Activated CD8-positive, alpha-beta memory T cell treated with anti-CD3 and anti-CD28 coated beads, Interleukin-2, amount 10 ng/mL, durations not matched to agents 7 days and 5 days (primary cell): ENCODE data around the gene KATNAL1. TPM values are rescaled to one million over a fixed set of nuclear protein-coding genes. Genes with fewer than 3 reads are reported as not detected.

Source experiments
- ATAC-seq: fragments of 150-1000 bp; cut with Tn5 transposase; one replicate; pipeline ENCODE4 v1.10.0; 2021; ENCODE audit warnings: moderate library complexity
- CTCF ChIA-PET: fragments of 350-600 bp; sonication (Branson Sonifier 250); formaldehyde crosslinking; loops from one replicate; lab custom pipeline; 2021; ENCODE audit warnings: antibody characterized with exemption; lab: Charles Lee
- DNase-seq: peaks from one replicate; pipeline ENCODE4 v3.0.0-alpha.2; 2020
- H3K27ac Mint-ChIP-seq: one replicate; pipeline ENCODE4 v1.8.0; 2021; ENCODE audit warnings: mild to moderate bottlenecking, mixed read lengths
- H3K27me3 Mint-ChIP-seq: one replicate; pipeline ENCODE4 v1.8.0; 2021; ENCODE audit warnings: mixed read lengths
- H3K36me3 Mint-ChIP-seq: one replicate; pipeline ENCODE4 v1.8.0; 2021; ENCODE audit warnings: mild to moderate bottlenecking, mixed read lengths
- H3K4me1 Mint-ChIP-seq: one replicate; pipeline ENCODE4 v1.8.0; 2021; ENCODE audit warnings: mixed read lengths
- H3K4me3 Mint-ChIP-seq: one replicate; pipeline ENCODE4 v1.8.0; 2021; ENCODE audit warnings: mild to moderate bottlenecking, moderate library complexity, mixed read lengths
- H3K9me3 Mint-ChIP-seq: one replicate; pipeline ENCODE4 v1.8.0; 2022; ENCODE audit warnings: low read depth, mixed read lengths
- total RNA-seq, 2 experiments: library from RNA; stranded (reverse); gene quantifications; one replicate each; pipeline ENCODE4 v1.2.3, GENCODE V29; 2021

KATNAL1 gene
- total RNA-seq, 2 experiments from 2014 or later = 24.6 to 38.2 TPM

DNA sequence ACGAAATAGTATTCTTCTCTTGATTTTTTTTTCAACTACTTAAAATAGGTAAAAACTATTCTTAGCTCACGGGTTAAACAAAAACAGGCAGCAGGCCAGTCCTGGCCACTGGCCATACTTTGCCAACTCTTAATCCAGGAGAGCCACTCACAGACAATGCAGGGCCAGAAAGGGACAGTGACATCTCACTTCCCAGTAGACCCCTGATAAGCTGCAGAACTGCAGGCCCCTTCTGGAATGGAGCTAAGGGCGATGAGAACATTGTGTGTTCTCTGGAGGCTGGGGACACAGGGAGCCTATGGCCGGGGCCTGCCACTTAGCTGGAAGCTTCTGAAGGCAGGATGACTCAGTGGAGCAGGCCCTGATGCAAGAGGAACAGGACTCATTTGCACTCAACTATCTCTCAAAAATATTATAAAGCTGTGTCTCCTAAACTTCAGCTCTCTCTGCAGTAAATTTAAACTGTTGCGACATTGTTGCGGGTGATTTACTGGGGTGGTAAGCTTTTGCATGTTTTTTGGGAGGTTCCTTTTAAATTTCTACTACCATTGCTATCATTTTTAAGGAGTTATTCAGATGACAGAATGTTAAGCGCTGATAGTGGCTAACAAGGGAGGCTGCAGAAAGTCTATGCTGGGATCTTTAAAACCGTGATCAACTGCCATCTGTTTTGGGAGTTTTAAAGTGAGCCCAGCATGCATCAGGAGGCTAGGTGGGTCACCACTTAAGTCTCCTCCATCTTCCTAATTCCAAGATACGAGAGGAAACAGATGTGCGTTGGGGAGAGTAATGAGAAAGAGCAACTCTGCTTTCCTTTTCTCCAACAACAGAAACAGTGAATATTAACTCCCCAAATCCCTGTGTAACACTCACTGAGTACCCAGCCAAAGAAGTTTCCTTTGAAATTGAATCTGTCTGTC is 33.2 kb upstream of the KATNAL1 start:
- no peak overlapping the region for H3K27ac Mint-ChIP-seq

DNA sequence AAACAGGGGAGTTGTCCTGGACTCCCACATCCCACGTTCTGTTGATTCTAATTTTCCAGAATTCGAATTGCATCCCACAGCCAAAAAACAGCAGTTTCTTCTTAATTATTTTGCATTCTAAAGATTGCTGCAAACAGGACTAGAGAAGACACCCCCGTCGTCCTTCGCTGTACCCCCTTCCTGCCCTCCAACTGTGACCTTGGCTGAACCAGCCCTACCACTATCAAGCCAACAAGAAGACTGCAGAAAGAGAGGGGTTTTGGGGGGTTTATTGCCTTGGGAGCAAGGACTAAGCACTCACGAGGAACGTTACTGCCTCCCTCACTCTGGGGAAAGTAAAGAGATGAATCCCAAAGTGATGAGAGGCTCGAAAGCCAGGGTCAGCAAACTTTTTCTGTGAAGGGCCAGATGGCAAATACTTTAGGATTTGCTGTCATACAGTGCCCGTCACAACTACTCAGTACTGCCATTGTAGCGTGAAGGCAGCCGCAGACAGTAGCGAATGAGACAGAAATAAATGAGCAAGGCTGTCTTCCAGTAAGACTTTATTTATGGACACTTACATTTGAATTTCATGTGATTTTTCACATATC is 32.5 kb upstream of the KATNAL1 start:
- no peak for ATAC-seq
- no peak for DNase-seq
- Mint-ChIP-seq H3K27me3 (no peaks in the 10 kb centered on the region), H3K36me3 (peaks cover 13% of the 10 kb centered on the region), H3K9me3 (no peaks in the 10 kb centered on the region), H3K4me3 (no peak overlapping the region), H3K27ac (no peak overlapping the region), H3K4me1 (peaks cover 4% of the 10 kb centered on the region)
- CTCF ChIA-PET = interaction anchor here (0.7 to 0.9 kb wide), 2 partner anchors 13 to 207 kb away, joined by 3 read pairs; no protein-coding TSS in a partner anchor

More for the DNA sequence above, 33.2 kb upstream of the KATNAL1 start:
- Mint-ChIP-seq H3K36me3 (peaks cover 19% of the 10 kb centered on the region), H3K27me3 (no peaks in the 10 kb centered on the region), H3K4me3 (no peak overlapping the region), H3K4me1 (peaks cover 12% of the 10 kb centered on the region), H3K9me3 (no peaks in the 10 kb centered on the region)
- CTCF ChIA-PET = interaction anchor here (0.7 to 1.5 kb wide), 4 partner anchors 13 to 208 kb away, joined by 3 to 4 read pairs (median 3); no protein-coding TSS in a partner anchor
- ATAC-seq (no peak), DNase-seq (no peak)

DNA sequence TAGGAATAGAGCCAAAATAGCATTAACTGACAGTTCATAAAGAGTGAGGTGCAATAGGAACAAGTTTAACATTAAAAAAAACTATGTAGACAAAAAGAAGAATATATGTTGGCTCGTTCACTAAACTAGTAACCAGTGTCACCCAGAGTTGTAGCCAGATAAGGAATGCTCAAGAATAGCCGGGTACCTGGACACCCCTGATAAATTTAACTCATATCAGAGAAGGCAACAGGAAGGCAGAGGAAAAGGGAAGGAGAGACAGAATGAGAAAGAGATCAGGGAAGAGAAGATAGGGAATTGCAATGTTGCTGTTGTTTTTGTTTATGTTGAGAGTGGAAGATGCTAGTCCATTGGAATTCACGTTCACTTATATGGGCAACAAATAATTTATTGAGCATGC is 31.6 kb upstream of the KATNAL1 start:
- DNase-seq (no peak), ATAC-seq (no peak)
- no peaks in the 10 kb centered on the region for H3K9me3 Mint-ChIP-seq
- H3K4me3 Mint-ChIP-seq = no peak overlapping the region
- H3K27me3 Mint-ChIP-seq = no peaks in the 10 kb centered on the region
- peaks cover 13% of the 10 kb centered on the region for H3K36me3 Mint-ChIP-seq
- no peak overlapping the region for H3K27ac Mint-ChIP-seq
- peaks cover 4% of the 10 kb centered on the region for H3K4me1 Mint-ChIP-seq
- CTCF ChIA-PET = no interaction called here

DNA sequence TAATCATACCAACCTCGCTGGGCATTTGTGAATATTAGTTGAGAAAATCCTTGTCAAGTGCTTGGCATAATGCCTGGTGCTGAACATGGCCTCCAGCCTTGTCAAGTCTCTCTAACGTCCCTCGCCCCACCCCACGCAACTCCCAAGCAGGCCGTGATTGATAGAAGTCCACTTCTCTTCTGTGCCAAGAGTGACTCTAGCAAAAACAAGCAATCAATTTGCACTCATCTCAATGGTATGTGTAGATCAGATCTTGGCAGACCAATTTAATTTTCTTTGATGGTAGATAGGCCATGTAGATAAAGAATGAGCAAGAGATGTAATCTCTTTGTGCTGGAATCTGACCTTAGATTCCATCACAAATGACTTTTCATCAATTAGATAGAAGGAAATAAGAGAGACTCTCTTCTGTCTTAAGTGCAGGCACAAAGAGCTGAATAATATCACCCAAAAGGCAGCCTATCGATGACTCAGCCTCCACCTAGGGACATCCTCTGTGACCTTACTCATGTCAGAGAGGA is 31.0 kb upstream of the KATNAL1 start:
- H3K27me3 Mint-ChIP-seq = no peaks in the 10 kb centered on the region
- H3K9me3 Mint-ChIP-seq = no peaks in the 10 kb centered on the region
- H3K4me1 Mint-ChIP-seq = peaks cover 4% of the 10 kb centered on the region
- peaks cover 12% of the 10 kb centered on the region for H3K36me3 Mint-ChIP-seq
- no peak overlapping the region for H3K27ac Mint-ChIP-seq
- CTCF ChIA-PET = interaction anchor here (1.6 kb wide), 1 partner anchor 13 kb away, joined by 4 read pairs; no protein-coding TSS in a partner anchor
- no peak overlapping the region for H3K4me3 Mint-ChIP-seq
- ATAC-seq = no peak
- no peak for DNase-seq

DNA sequence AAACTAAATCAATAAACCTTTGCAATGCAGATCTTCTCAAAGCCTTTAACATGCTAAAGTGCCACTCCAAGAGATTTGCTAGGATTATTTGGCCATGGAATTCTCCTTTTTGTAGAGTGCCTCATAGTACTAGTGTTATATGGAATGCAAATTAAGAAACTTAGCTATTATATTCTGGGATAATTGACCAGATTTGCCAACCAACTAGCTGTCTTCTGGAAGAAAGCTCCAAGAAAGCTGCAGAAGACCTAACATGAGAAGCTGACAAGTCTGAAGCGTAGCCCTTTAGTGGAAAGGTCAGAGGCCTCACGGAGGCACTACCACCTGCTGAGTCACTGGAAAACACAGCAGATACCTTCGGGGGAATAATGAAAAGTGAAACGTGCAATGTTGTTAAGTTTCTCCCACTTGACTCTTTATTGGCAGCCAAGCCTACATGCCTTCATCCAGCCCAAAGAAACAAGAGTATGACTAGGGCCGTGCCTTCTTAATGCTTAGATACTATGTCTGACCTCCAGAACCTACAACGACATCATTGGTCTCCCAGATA is 29.8 kb upstream of the KATNAL1 start:
- Mint-ChIP-seq H3K27me3 (no peaks in the 10 kb centered on the region), H3K27ac (no peak overlapping the region), H3K36me3 (peaks cover 6% of the 10 kb centered on the region), H3K4me3 (no peak overlapping the region), H3K9me3 (no peaks in the 10 kb centered on the region), H3K4me1 (peaks cover 4% of the 10 kb centered on the region)
- CTCF ChIA-PET = interaction anchor here (1.3 to 2.5 kb wide), 4 partner anchors 12 to 205 kb away, joined by 3 to 15 read pairs (median 4); no protein-coding TSS in a partner anchor
- ATAC-seq = no peak
- no peak for DNase-seq

DNA sequence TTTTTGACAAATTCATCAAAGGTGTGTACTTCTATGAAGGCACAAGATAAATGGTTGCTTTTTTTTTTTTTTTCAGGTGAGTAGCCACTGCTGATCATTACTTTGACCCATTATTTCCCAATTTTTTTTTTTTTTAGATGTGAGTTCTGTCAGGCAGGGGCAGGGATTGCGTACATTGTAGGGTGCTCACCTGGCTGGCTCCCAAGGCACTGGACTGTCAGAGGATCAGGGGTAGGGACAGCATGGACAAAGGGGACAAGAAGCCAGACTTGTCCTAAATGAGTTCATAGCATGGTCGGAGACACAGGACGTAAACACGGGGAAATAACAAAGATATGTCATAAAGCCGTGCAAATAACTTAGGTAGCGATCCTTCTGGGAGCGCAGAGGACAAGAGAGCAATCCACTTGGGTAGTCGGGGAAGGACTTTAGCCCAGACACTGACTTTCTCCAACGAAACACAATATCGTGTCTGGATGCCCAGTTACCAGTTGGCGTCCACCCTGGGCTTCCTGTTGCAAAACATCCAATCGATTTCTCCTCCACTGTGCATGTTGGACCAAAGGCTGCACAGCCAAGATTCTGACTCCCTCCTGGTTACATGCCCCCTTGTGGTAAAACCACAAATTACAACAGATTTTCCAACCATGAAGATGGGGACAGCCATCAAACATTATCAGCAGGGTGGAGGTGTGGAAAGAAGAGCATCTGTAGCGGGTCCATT is 27.5 kb upstream of the KATNAL1 start:
- ATAC-seq = peak; percentile 63
- H3K9me3 Mint-ChIP-seq = no peaks in the 10 kb centered on the region
- H3K4me3 Mint-ChIP-seq = no peak overlapping the region
- peaks cover 4% of the 10 kb centered on the region for H3K4me1 Mint-ChIP-seq
- no peak overlapping the region for H3K27ac Mint-ChIP-seq
- H3K27me3 Mint-ChIP-seq = no peaks in the 10 kb centered on the region
- H3K36me3 Mint-ChIP-seq = peaks cover 2% of the 10 kb centered on the region
- DNase-seq = no peak
- CTCF ChIA-PET = interaction anchor here (0.7 to 2.5 kb wide), 11 partner anchors 10 to 228 kb away, joined by 3 to 15 read pairs (median 3); no protein-coding TSS in a partner anchor

DNA sequence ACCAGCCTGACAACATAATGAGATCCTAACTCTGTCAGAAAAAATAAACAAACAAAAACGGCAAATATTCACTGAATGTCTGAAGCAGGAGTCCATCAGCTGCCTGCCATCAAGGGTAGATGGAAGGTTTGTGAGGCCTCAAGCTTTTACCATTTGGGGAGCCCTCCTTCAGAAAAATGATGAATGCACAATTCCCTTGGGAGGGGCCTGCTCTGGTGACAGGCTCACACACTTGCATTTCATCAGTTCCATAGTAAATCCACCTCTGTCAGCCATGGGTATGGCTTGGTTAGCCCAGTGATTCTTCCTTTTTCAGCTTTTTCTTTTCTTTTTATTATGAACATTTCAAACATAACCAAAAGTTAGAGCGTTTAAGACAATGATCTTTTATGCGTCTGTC is 26.3 kb upstream of the KATNAL1 start:
- Mint-ChIP-seq H3K27ac (no peak overlapping the region), H3K9me3 (no peaks in the 10 kb centered on the region), H3K27me3 (no peaks in the 10 kb centered on the region)

DNA sequence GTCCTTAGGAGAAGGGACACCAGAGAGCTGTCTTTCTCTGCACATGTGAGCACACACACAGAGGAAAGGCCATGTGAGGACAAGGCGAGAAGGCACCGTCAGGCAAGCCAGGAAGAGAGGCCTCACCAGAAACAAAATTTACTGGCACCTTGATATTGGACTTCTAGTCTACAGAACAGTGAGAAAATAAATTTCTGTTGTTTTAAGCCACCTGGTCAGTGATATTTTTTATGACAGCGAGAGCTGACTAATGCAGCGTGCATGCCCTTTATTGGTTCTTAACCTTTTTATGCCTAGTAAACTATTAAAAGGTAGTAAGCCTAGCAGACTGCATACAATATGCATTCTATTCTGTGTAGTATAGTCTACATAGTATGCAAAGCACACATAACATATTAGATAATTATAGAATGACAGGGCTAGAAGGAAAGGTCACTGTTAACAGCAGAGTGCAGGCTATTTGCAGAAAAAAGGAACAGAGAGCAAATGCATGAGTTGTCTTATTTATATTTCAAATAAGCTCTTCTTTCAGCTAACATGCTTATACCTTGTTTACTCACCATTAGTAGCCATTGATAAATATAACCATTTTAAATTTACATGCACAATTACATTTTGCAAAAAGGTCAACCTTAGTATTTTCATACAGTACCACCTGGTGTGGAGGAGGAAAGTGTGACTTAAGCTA is 25.2 kb upstream of the KATNAL1 start:
- CTCF ChIA-PET = interaction anchor here (0.8 to 1.7 kb wide), 3 partner anchors 10 to 200 kb away, joined by 3 to 8 read pairs (median 3); no protein-coding TSS in a partner anchor
- Mint-ChIP-seq H3K9me3 (no peaks in the 10 kb centered on the region), H3K4me1 (peaks cover 4% of the 10 kb centered on the region), H3K36me3 (peaks cover under 1% of the 10 kb centered on the region), H3K27ac (no peak overlapping the region), H3K27me3 (no peaks in the 10 kb centered on the region), H3K4me3 (no peak overlapping the region)
- no peak for ATAC-seq
- DNase-seq = no peak

More for the DNA sequence above, 26.3 kb upstream of the KATNAL1 start:
- DNase-seq (no peak), ATAC-seq (no peak)
- Mint-ChIP-seq H3K36me3 (peaks cover 2% of the 10 kb centered on the region), H3K4me1 (peaks cover 4% of the 10 kb centered on the region), H3K4me3 (no peak overlapping the region)
- CTCF ChIA-PET = interaction anchor here (1.0 to 1.7 kb wide), 2 partner anchors 30 to 201 kb away, joined by 3 to 8 read pairs; no protein-coding TSS in a partner anchor

DNA sequence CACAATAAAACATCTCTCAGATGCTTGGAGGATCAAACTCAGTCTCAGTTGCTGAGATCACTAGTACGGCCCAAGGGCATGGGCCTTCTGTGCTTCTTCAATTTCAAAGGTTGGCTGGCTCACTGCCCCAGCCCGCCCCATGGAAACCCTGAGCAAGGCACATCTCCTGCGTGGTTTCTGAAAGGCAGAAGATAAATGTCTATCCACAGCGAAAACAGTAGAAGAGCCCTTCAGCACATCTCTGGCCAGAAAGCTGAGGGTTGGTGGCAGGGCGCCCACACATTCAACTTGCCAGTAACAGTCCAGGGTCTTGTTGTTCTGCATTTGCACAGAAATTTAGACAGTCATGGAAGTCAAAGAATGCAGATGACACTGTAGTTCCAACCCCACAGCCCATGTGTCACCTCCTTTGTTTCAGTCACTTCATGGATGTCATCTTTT is 24.0 kb upstream of the KATNAL1 start:
- Mint-ChIP-seq H3K4me1 (peaks cover 1% of the 10 kb centered on the region), H3K9me3 (no peaks in the 10 kb centered on the region), H3K36me3 (no peaks in the 10 kb centered on the region), H3K4me3 (no peak overlapping the region), H3K27me3 (peaks cover 5% of the 10 kb centered on the region), H3K27ac (no peak overlapping the region)
- ATAC-seq (no peak), DNase-seq (no peak)
- CTCF ChIA-PET = interaction anchor here (2.1 kb wide), 1 partner anchor 199 kb away, joined by 6 read pairs; no protein-coding TSS in a partner anchor

DNA sequence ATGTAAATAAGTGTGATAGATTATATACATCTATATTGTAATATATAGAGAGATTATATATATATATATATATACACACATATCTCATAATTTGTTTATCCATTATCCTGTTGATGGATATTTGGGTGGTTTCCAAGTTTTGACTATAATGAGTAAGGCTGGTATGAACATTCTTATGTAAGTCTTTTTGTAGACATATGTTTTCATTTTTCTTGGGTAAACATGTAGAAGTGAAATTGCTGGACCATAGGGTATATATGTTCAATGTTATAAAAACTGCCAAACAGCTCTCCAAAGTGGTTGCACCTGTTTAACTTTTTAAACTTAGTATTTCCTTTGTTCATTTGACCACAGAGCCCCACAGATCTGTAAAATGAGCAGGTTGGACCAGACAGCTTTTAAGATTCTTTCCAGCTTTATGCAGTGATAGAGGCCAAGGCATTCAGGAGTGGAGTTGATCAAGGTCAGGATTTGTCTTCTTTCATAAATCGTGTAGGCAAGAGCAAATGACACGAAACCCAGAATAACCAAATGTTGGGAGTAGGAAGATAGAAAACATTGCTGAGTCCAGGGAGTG is 21.7 kb upstream of the KATNAL1 start:
- no peaks in the 10 kb centered on the region for H3K9me3 Mint-ChIP-seq
- H3K4me1 Mint-ChIP-seq = peaks cover 13% of the 10 kb centered on the region
- CTCF ChIA-PET = no interaction called here
- ATAC-seq (no peak), DNase-seq (no peak)
- H3K36me3 Mint-ChIP-seq = peaks cover 2% of the 10 kb centered on the region
- peaks cover 8% of the 10 kb centered on the region for H3K27me3 Mint-ChIP-seq
- H3K4me3 Mint-ChIP-seq = no peak overlapping the region
- H3K27ac Mint-ChIP-seq = no peak overlapping the region

DNA sequence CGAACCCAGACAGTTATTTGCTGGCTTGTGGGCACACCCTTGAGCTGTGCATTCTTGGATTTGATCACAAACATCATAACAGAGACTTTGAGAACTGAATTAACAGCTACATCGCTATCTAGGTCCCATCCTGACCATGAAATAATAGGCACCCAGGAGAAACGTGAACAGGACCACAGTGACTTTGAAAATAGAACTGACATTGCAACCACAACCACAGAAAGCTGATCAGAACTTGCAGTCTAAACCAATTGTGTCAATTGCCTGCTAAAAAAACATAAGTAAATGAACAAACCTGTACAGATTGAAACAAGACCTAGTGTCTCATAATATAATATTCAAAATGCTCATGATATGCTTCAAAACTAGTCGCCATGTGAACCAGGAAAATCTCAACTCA is 18.3 kb upstream of the KATNAL1 start:
- Mint-ChIP-seq H3K27ac (no peak overlapping the region), H3K27me3 (peaks cover 8% of the 10 kb centered on the region), H3K4me1 (peaks cover 14% of the 10 kb centered on the region), H3K9me3 (no peaks in the 10 kb centered on the region), H3K4me3 (no peak overlapping the region), H3K36me3 (peaks cover 2% of the 10 kb centered on the region)
- CTCF ChIA-PET = interaction anchor here (0.8 to 2.0 kb wide), 3 partner anchors 10 to 19 kb away, joined by 4 to 8 read pairs (median 4); partner anchors contain the start of gene KATNAL1
- DNase-seq (no peak), ATAC-seq (peak; percentile 49)
